NAMALWA (cell line): ENCODE data around the gene OR10A6.

Experiments
- DNase-seq: peaks from one replicate; pipeline ENCODE4 v3.0.0-alpha.2; 2015; ENCODE audit warnings: low spot score

The OR10A6 gene

DNA sequence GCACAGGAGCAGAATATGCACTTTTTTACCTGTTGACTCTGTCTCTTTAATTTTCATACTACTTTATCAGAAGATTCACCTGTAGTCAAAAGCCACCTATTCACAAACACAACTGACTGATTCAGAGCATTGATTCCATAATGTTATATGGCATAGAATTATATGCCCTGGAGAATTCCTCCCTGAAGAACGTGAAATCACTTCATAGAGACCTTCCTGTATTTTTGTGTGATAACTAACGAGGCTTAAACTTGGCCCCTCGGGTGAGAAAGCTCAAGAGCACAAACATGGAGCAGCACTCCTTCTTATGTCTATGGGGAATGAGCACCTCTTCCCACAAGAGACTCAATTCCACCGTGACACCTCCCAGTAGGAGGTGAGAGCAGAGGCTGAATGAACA is at the start of gene OR10A6:
OR10A6 (minus strand) TSS at position 101 of the 400 bp plus-strand sequence. CDS start 2,606 bp downstream, outside the sequence.
- no peak for DNase-seq

DNA sequence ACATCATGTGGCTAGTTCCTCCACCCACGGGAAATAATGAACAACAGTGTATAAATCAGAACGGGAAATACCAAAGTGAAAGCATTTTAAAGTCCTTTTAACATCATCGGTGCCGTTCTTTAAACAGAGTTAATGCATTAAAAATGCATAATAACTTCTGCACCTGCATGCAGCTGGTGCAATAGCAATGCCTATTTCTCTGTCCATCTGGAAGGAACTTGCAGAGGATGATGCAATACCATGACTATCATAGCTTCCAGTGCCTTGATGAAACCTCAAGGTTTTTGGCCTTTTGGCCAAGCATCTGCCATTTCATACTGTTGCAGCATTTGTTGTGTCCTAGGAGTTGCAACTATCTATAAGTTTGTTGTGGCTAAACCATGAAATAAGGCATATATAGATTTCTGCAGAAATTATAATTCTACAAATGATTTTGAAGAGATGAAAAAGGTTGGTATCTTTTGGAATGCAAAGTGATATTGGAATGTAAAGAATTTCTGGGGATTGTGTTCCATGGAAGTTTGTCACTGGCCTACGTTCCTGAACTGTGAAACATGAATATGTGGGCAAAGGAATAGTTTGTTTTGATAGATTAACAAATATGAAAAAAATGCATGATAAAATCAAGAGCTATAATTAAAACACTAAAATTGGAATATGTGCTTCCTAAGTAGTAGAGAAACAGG is 46.3 kb upstream of the OR10A6 start:
- DNase-seq, result peak; percentile 45

DNA sequence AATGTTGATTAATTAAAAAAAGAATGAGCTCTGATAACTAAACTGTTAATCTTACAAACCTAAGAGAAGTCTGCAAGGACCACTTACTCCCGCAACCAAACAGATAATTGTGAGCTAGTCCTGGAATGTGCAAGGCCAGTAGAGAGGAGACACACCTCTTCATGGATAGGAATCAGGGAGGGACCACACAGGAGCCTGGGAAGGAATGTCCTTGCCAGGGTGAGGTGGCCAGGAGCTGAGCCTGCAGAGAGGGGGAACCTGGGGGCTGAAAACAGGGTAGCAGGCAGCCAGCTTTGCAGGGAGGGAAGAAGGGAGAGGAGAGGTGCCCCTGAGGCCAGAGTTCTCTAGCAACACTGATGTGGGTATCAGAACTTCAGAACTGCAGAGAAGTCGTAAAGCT is 43.6 kb upstream of the OR10A6 start:
- no peak for DNase-seq

DNA sequence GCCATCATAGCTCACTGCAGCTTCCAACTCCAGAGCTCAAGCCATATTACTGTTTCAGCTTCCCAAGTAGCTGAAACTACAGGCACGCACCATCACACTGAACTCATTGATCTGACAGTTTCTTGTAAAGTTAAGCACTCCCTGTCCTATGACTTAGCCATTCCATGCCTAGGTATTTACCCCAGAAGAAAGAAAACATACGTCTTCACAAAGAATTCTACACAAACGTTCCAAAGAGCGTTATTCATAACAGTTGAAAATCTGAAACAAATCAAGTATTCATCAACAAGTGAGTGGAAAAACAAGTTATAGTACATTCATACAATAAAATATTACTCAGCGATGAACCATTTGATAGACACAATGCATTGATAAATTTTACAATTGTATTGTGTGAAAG is 41.9 kb upstream of the OR10A6 start:
- DNase-seq, result no peak

GRCh38 chr11:7971846-7972245 is 40.8 kb upstream of the OR10A6 start:
- no peak for DNase-seq

GRCh38 chr11:7969756-7970646 is 38.9 kb upstream of the OR10A6 start:
- no peak for DNase-seq

DNA sequence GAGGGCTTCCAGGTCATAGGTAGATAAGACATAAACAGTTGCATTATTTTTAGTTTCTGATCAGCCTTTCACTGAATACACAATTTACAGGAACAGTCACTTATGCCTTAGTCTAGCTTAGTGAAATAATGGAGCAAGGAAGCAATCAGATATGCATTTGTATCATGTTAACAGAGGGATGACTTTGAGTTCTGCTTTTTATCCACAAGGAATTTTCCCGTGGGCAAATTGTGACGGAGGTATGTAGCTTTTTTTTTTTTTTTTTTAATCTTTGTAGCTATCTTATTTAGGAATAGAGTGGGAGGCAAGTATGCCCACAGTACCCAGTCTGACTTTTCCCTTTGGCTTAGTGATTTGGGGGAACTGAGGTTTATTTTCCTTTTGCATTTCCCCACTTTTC is 37.6 kb upstream of the OR10A6 start:
- no peak for DNase-seq

GRCh38 chr11:7967826-7968225 is 36.8 kb upstream of the OR10A6 start:
- DNase-seq, result no peak

GRCh38 chr11:7967097-7967496 is 36.0 kb upstream of the OR10A6 start:
- no peak for DNase-seq

DNA sequence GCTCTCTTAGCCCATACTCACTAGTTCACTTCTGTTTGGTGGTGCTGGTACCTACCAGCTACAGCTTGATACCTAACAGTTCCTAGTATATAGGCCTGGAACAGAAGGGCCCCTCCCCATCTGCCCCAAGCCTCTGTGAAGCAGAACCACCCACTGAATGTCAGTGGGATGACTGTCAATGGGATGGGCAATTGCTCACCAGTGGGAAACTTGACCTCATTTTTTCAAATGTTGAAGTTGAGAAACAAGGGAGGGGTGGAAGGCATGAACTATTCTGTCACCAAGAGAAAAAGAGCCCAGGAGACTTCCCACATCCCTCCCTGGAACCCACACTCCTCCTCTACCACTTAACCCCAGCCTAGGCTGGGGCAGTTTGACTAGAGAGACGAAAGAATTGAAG is 34.3 kb upstream of the OR10A6 start, which contains the start of gene NLRP10:
NLRP10 (minus strand) TSS at position 62 of the 400 bp plus-strand sequence. CDS start 1,952 bp downstream, outside the sequence.
- DNase-seq, result no peak

DNA sequence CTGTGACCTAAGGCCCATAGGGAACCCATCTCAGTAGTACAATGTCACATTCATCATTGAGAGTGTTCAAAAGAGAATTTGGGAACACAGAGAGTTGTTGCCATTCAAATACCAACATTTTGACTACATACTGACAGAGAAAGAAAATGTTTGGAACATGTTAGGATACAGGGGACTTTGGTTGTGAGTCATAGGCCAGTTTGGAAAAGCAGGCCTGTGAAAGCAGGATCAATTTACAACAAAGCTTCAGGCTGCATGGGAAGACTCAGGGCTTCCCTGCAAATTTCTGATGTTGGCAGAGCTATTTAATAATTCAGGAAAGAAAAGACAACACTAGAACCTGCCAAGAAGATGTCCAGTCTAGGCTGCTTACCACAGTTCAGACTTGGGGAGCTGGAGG is 33.8 kb upstream of the OR10A6 start:
- DNase-seq, result no peak

DNA sequence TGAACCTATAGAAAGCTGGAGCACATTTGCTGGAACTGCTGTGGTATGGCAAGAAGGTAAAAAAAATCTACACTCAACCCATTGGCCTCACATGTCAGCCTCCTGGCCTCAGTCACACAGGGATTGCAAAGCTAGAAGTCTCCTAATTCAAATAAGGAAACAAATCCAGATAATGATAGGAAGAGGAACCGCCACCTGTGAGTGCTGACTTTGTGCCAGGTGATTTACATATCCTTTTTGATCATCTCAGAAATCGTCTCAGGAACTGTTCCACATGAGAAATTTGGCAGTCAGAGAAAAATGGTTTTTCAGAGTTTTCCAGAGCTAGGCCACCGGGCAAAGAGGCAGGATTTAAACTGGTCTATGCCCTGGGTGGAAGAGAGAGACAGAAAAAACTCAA is 33.2 kb upstream of the OR10A6 start:
- peak; percentile 41 for DNase-seq

DNA sequence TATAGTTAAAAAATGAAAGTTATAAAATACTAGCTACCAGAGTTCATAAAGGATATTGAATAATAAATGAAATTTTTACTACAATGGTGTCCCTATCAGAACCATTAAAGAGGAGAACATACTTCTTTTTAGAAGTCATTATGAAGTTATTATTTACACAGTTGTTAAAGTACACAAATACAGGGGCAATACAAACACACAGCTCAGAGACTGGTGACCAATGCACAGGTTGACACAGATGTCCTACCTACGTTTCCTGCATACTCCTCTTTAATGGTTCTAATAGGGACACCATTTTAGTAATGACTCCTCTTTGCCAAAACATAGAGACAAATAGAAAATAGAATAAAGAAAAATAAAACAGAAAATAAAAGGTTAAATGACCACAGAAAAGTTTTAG is 24.1 kb upstream of the OR10A6 start:
- no peak for DNase-seq

DNA sequence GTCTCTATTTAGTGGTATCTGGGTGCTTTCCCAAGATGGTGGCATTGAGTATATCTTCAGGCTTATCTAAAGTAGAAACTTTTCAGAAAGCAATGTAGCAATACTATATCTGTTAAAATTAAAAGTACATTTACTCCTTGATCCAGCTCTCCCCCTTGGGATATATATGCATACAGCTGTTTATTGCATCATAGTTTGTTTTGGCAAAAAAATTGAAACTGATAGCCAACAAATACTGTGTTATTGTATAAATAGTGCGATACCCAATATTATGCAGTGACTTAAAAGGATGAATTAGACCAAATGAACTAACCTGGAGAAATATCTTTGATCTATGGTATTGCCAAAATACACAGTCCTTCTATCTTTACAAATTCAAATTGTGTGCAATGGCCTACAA is 18.9 kb upstream of the OR10A6 start:
- no peak for DNase-seq

DNA sequence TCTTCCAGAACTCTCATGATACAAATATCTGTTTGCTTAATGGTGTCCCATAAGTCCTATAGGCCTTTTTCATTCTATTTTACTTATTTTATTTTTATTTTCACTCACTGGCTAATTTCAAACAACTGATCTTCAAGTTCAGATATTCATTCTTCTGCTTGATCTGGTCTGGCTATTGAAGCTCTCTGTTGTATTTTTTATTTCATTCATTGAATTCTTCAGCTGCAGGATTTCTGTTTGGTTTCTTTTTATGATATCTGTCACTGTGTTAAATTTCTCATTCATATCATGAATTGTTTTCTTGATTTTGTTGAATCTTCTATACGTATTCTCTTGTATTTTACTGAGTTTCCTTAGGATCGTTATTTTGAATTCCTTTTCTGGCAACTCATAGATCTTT is 13.1 kb upstream of the OR10A6 start:
- no peak for DNase-seq

- DNase-seq, result no peak
Observed at GRCh38 chr11:7941608-7942007, 10.5 kb upstream of the OR10A6 start, which contains the start of gene OR10A3. OR10A3 (minus strand) TSS chr11:7941708; CDS start chr11:7939520, 2,188 bp downstream.

- no peak for DNase-seq
Observed at GRCh38 chr11:7941146-7941545, 10.1 kb upstream of the OR10A6 start.

GRCh38 chr11:7936615-7937014 is 5.5 kb upstream of the OR10A6 start:
- no peak for DNase-seq

- DNase-seq, result no peak
Observed at GRCh38 chr11:7927635-7928034, 3.4 kb downstream of the OR10A6 start.

DNA sequence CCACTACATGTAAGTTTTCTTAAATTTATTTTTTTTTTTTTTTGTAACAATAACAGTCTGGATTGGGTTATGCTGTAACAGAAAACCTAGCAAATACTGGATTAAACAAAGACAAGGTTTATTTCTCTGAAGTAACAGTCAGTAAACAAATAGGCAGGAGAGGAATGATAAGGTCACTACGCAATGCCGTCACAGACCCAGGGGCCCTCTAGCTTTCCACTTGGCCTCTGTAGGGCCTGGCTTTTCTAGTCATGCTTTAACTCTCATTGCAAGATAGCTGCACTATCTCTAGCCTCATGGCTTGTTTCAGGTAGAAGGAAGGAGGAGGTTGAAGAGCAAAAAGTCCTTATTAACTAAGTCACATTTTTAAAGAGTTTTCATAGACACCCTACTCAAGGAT is 6.5 kb downstream of the OR10A6 start:
- DNase-seq, result no peak

DNA sequence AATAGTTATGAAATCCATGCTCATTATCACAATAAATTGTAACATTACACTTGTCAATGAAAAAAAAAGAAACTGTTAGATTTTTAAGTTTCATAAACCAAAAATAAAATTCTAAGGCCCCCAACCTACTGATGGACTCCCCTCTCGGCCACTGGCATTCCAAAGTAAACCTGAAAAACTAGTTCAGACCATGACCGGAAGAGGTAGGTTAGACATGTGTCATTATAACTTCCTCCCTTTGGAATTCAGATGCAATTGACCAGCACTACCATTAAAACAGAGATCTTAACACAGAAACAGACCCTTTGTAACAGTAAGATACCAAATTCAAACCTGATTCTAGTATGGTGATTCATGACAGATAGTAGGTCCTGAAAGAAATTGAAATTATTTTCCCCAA is 12.9 kb downstream of the OR10A6 start:
- DNase-seq, result no peak

- DNase-seq, result no peak
Observed at GRCh38 chr11:7911011-7911410, 20.1 kb downstream of the OR10A6 start.

DNA sequence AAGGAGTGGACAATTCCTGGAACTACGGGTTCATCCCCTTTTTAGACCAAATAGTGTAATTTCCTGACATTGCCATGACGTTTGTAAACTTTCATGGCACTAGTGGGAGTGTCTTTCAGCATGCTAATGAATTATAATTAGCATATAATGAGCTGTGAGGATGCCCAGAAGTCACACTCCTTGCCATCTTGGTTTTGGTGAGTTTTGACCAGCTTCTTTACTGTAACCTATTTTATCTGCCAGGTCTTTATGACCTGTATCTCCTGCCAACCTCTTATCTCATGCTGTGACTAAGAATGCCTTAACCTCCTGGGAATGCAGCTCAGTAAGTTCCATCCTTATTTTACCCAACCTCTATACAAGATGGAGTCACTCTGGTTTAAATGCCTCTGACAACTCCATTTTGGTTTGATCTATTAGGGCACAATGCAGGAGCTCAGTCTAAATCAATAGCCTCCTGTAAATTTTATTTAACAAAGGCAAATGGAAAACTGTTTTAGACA is 20.7 kb downstream of the OR10A6 start:
- DNase-seq, result no peak
